Panc1 (cell line): ENCODE results near the gene OTOF. TPM values are rescaled to one million over a fixed set of nuclear protein-coding genes. Genes with fewer than 3 reads are reported as not detected.

Source experiments
- ATAC-seq: fragments of 200-7000 bp; cut with Tn5 transposase; 2 replicates; pipeline ENCODE4 v1.9.1; 2020; ENCODE audit warnings: mild to moderate bottlenecking, moderate library complexity
- BruUV-seq: library from RNA; stranded (reverse); fragments of 400-500 nt; replicated peaks from 2 replicates; lab custom pipeline; 2021; lab: Mats Ljungman, UMichigan
- CTCF ChIA-PET: fragments of 300-600 bp; sonication (Branson Sonifier 250); formaldehyde crosslinking; loops from one replicate; lab custom pipeline; 2022; ENCODE audit warnings: antibody characterized with exemption; lab: Charles Lee
- POLR2A ChIA-PET: fragments of 300-600 bp; sonication (Branson Sonifier 250); formaldehyde crosslinking; loops from one replicate; lab custom pipeline; 2022; ENCODE audit warnings: antibody characterized with exemption; lab: Charles Lee
- DNase-seq: peaks from one replicate; pipeline ENCODE4 v3.0.0-alpha.2; 2010; ENCODE audit warnings: low read depth, low spot score
- H3K27ac ChIP-seq: 2 replicates; pipeline ENCODE4 v1.5.1; 2011; ENCODE audit warnings: mild to moderate bottlenecking, low read length, inconsistent platforms
- H3K27me3 ChIP-seq: fragments of 200-500 bp; sonication (Bioruptor generic); 2 replicates; pipeline ENCODE4 v1.6.0; 2014; ENCODE audit warnings: low read length, inconsistent platforms; ENCODE audit not compliant: control insufficient read depth, insufficient read depth
- H3K36me3 ChIP-seq: fragments of 200-500 bp; sonication (Bioruptor generic); 2 replicates; pipeline ENCODE4 v1.5.1; 2014; ENCODE audit warnings: inconsistent platforms, mild to moderate bottlenecking, low read length, moderate library complexity; ENCODE audit not compliant: control insufficient read depth, insufficient read depth
- H3K4me1 ChIP-seq: 2 replicates; pipeline ENCODE4 v1.5.1; 2011; ENCODE audit warnings: inconsistent platforms, mild to moderate bottlenecking, low read length, moderate library complexity; ENCODE audit not compliant: control insufficient read depth, insufficient read depth
- H3K4me3 ChIP-seq, 2 experiments: 2 replicates each; pipeline ENCODE4 v1.5.1; 2011 to 2012; ENCODE audit warnings: low read depth in 2 of 2, low read length in 2 of 2, mild to moderate bottlenecking in 2 of 2, inconsistent platforms in 1 of 2, moderate library complexity in 1 of 2
- H3K9me3 ChIP-seq: fragments of 200-500 bp; sonication (Bioruptor generic); 2 replicates; pipeline ENCODE4 v1.5.1; 2014; ENCODE audit warnings: low read depth, mild to moderate bottlenecking, inconsistent platforms, low read length, moderate library complexity; ENCODE audit not compliant: control insufficient read depth, insufficient read depth
- POLR2AphosphoS5 ChIP-seq: IDR thresholded peaks from 2 replicates; pipeline ENCODE4 v1.6.1; 2012; ENCODE audit warnings: mild to moderate bottlenecking, low read depth, low read length, moderate library complexity
- SIN3A ChIP-seq: IDR thresholded peaks from 2 replicates; pipeline ENCODE4 v1.6.1; 2012; ENCODE audit warnings: low read depth, mild to moderate bottlenecking, low read length, moderate library complexity, borderline replicate concordance; ENCODE audit not compliant: insufficient read depth
- TCF7L2 ChIP-seq: IDR thresholded peaks from 2 replicates; pipeline ENCODE4 v1.6.1; 2011; ENCODE audit warnings: mild to moderate bottlenecking, low read depth, low read length, inconsistent platforms
- in situ Hi-C: cut with HindIII; loops from 2 replicates; pipeline ENCODE4 v1.10.0; 2016; ENCODE audit warnings: low sequenced_read_pairs, low pct_unique_long_range_greater_than_20kb
- intact Hi-C: fragments of 100-400 bp; cut with micrococcal nuclease; formaldehyde crosslinking; loops from one replicate; pipeline ENCODE4 v1.10.0; 2022; ENCODE audit not compliant: unreplicated experiment
- total RNA-seq: library from RNA; stranded (reverse); gene quantifications from one replicate; pipeline ENCODE4 v1.2.1, GENCODE V29; 2021; ENCODE audit not compliant: unreplicated experiment
- TF ChIP-seq, protein P1 (sequence below): fragments of 450-650 bp; IDR thresholded peaks from 2 replicates; pipeline ENCODE4 v1.5.1; 2017; ENCODE audit warnings: mild to moderate bottlenecking
- TF ChIP-seq, protein P2 (sequence below), 2 experiments: IDR thresholded peaks; 2 replicates each; pipeline ENCODE4 v1.6.1; 2011 to 2012; ENCODE audit warnings: low read depth in 2 of 2, control low read depth in 1 of 2, low read length in 1 of 2, mild to moderate bottlenecking in 1 of 2, moderate library complexity in 1 of 2; ENCODE audit not compliant: insufficient read depth in 1 of 2

The OTOF gene
- total RNA-seq, 1 experiment from 2014 or later: 0.41 TPM

DNA sequence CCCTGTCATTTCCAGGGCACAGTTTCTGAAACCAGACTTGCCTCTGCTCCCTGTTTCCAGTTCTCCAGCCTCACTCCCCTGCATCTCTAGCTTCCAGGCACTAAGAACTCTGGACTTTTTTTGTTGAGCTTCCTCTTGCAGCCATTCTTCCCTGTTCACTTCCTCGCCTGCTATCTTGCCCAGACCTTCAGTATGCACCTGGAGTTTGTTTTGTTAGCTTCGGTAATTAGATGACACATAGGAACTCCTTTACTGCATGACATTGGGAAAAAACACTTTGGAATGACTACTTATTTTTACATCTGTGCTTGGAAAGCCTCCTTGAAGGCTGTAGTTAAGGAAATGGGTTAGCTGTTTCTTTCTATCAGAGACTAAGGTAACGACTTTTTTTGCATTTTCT lies 35.2 kb downstream of the OTOF start:
- ATAC-seq (no peak), DNase-seq (no peak)
- Histone ChIP-seq H3K4me1 (no peaks in the 10 kb centered on the region), H3K4me3 (no peak overlapping the region), H3K36me3 (no peaks in the 10 kb centered on the region), H3K9me3 (no peaks in the 10 kb centered on the region), H3K27ac (no peak overlapping the region), H3K27me3 (no peaks in the 10 kb centered on the region)
- ChIA-PET POLR2A (no interaction called here), CTCF (no interaction called here)
- in situ Hi-C loops: no loop called here
- TF ChIP-seq, protein P1, sequence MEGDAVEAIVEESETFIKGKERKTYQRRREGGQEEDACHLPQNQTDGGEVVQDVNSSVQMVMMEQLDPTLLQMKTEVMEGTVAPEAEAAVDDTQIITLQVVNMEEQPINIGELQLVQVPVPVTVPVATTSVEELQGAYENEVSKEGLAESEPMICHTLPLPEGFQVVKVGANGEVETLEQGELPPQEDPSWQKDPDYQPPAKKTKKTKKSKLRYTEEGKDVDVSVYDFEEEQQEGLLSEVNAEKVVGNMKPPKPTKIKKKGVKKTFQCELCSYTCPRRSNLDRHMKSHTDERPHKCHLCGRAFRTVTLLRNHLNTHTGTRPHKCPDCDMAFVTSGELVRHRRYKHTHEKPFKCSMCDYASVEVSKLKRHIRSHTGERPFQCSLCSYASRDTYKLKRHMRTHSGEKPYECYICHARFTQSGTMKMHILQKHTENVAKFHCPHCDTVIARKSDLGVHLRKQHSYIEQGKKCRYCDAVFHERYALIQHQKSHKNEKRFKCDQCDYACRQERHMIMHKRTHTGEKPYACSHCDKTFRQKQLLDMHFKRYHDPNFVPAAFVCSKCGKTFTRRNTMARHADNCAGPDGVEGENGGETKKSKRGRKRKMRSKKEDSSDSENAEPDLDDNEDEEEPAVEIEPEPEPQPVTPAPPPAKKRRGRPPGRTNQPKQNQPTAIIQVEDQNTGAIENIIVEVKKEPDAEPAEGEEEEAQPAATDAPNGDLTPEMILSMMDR: no peak
- TF ChIP-seq, protein P2, sequence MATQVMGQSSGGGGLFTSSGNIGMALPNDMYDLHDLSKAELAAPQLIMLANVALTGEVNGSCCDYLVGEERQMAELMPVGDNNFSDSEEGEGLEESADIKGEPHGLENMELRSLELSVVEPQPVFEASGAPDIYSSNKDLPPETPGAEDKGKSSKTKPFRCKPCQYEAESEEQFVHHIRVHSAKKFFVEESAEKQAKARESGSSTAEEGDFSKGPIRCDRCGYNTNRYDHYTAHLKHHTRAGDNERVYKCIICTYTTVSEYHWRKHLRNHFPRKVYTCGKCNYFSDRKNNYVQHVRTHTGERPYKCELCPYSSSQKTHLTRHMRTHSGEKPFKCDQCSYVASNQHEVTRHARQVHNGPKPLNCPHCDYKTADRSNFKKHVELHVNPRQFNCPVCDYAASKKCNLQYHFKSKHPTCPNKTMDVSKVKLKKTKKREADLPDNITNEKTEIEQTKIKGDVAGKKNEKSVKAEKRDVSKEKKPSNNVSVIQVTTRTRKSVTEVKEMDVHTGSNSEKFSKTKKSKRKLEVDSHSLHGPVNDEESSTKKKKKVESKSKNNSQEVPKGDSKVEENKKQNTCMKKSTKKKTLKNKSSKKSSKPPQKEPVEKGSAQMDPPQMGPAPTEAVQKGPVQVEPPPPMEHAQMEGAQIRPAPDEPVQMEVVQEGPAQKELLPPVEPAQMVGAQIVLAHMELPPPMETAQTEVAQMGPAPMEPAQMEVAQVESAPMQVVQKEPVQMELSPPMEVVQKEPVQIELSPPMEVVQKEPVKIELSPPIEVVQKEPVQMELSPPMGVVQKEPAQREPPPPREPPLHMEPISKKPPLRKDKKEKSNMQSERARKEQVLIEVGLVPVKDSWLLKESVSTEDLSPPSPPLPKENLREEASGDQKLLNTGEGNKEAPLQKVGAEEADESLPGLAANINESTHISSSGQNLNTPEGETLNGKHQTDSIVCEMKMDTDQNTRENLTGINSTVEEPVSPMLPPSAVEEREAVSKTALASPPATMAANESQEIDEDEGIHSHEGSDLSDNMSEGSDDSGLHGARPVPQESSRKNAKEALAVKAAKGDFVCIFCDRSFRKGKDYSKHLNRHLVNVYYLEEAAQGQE (IDR thresholded peaks at IDR 0.05; ENCODE audit: insufficient read depth in 1 of 2, low read depth in 2 of 2, low read length in 1 of 2): no peak
- TF ChIP-seq POLR2AphosphoS5: no peak
- no peak for TF ChIP-seq TCF7L2
- no peak for TF ChIP-seq SIN3A
- intact Hi-C loops: no loop called here
- BruUV-seq: no TSS peak

DNA sequence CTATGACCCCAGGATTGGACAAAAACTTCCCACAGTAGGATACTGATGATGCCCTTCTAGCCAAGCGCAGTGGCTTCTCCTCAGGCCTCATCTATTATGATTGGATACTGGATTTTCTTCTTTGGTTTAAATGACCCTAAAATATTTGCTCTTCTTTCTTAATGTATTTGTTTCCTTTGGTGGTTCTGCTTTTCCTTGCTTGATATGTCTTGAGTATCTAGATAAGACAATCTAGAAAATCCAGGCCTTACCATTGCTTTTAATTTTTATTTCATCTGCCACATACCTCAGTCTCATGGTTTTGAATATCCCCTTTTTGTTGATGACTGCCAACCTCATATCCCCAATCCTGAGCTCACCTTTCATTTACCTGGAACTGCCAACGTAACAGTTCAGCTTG lies 35.6 kb downstream of the OTOF start:
- Histone ChIP-seq H3K27ac (no peak overlapping the region), H3K36me3 (no peaks in the 10 kb centered on the region), H3K4me1 (no peaks in the 10 kb centered on the region), H3K9me3 (no peaks in the 10 kb centered on the region), H3K4me3 (no peak overlapping the region), H3K27me3 (no peaks in the 10 kb centered on the region)
- ATAC-seq: no peak
- CTCF ChIA-PET: no interaction called here
- in situ Hi-C loops: no loop called here
- intact Hi-C loops: no loop called here
- no peak for DNase-seq
- TF ChIP-seq, protein P1: no peak
- TF ChIP-seq TCF7L2 (no peak), SIN3A (no peak), POLR2AphosphoS5 (no peak)
- TF ChIP-seq, protein P2 (IDR thresholded peaks at IDR 0.05; ENCODE audit: insufficient read depth in 1 of 2, low read depth in 2 of 2, low read length in 1 of 2): no peak
- POLR2A ChIA-PET: no interaction called here
- BruUV-seq: no TSS peak
